NCI-H1092 treated with DMSO at 0.1 percent for 48 hours (cell line): ENCODE data around the gene SEM1.
A peak's percentile ranks its signal among the peaks of the same experiment; 100 is the strongest.
"Not testable (repeated sequence)": the region's sequence is repeated elsewhere in the genome, so short reads cannot be mapped to it uniquely, and the experiment has no call there.

Source experiments
- DNase-seq: peaks from one replicate; lab custom pipeline; 2025; lab: John Stamatoyannopoulos, UW

SEM1 gene

DNA sequence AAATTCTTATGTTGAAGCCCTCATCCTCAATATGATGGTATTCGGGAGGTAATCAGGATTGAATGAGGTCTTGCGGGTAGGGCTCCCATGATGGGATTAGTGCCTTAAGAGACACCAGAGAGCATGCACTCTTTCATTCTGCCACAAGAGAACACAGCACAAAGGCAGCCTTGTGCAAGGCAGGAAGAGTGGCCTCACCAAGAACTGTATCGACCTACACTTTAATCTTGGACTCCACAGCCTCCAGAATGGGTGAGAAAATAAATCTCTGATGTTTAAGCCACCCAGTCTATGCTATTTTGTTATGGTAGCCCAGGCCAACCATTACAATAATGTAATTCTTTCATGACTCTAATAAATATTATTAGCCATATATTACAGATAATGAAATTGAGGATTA lies 8.4 kb downstream of the SEM1 start:
- DNase-seq: no peak

GRCh38 chr7:96700516-96700915 lies 9.1 kb downstream of the SEM1 start:
- DNase-seq: no peak

DNA sequence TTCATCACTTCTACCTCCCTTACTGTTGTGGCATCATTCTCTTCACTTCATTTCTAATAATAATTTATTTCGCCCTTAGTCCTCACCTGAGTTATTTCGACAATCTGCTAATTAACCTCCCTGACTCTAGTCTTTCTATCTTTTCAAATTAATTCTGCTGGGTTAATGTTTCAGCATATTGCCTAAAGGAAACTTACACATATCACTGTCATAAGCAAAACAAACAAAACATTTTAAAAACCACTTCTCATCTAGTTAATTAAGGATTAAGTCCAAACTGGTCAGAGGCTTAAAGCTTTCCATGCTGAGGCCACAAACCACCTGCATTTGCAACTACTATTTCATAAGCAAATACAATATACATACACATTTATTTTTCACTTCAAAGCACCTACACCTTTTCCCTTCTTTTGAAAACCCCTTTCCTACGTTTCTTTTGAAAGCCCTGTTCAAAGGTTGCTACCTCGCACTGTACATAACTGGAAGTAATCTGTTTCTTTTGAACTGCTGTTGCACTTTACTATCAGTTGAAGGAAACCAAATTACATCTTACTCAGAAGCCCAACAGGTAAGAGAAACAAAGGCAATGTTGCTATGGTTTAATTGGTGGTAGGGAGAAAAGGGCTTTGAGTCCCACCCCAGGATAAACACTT lies 10.3 kb downstream of the SEM1 start:
- DNase-seq: no peak

- not testable (repeated sequence) for DNase-seq
Observed at GRCh38 chr7:96698449-96698848, 11.2 kb downstream of the SEM1 start.

- peak; percentile 12 for DNase-seq
Observed at GRCh38 chr7:96697822-96698221, 11.8 kb downstream of the SEM1 start.

DNA sequence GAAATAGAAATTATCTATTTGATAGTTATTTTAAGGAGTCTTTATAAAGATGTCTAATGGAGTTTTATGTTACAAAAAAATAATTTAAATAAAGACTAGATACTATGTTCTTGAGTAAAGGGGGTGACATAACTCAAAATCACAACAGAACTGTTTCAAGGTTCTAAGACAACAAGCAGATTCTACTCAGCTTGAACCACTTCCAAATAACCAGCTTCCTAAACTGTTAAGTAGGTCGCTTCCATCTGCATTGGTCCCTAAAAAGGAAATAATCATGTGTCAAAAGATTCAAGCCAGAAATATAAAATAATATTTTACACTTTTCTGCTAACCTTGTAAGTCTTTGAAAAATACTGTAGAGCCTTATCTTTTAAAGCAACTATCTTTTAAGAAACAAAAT lies 14.1 kb downstream of the SEM1 start:
- DNase-seq: no peak

- no peak for DNase-seq
Observed at GRCh38 chr7:96694082-96694481, 15.6 kb downstream of the SEM1 start.

DNA sequence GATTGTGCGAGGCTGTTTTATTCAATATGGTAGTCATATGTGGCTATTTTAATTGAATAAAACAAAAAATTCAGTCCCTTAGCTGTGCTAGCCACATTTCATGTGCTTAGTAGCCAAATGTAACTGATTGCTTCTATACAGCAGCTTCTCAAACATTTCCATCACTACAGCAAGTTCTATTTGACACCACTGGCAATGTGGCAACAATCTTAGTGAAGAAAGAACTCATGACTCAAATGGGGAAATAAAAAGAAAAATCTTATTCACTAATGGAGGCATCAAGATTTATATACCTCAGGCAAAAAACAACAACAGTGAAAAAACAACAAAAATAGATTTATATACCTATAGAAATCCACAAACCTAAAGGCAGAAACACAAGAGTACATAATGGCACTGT lies 17.9 kb downstream of the SEM1 start:
- no peak for DNase-seq

GRCh38 chr7:96689414-96689813 lies 20.2 kb downstream of the SEM1 start:
- no peak for DNase-seq

DNA sequence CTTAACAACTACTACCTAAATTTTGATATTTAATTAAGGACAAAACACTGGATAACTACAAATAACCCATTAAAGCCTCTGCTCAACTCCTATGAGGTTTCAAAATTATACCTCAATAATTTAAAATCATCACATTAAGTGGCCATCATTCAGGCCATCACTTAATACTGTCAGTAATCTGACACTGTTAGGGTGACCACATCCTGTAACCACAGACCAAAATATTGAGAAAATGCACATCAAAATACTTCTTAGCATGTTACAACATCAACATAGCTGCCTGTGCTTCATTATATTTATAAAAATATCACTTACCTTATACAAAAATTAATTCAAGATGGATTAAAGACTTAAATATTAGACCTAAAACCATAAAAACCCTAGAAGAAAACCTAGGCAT lies 23.3 kb downstream of the SEM1 start:
- DNase-seq: no peak

- no peak for DNase-seq
Observed at GRCh38 chr7:96685755-96686154, 23.9 kb downstream of the SEM1 start.

- DNase-seq: no peak
Observed at GRCh38 chr7:96685353-96685752, 24.3 kb downstream of the SEM1 start.

GRCh38 chr7:96679886-96680285 lies 29.8 kb downstream of the SEM1 start:
- no peak for DNase-seq

DNA sequence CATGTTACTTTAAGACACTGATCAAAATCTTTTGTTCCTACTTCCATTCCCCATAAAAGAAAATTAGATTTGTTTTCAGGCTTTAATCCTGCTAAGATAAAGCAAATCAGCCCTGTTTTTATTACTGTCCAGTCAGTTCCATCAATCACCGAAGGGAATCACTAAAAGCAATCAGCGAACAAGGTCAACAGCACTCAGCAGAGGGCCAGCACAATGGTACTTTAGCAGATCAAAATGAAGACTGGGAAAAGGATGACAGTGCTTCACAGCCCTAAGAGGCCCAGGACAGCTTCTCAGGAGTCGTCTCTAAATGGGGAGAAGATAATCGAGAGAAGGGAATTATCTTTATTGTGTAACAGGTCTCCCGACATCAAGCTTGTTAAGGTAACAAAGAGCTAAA lies 32.7 kb downstream of the SEM1 start:
- no peak for DNase-seq

- DNase-seq: peak; percentile 72
Observed at GRCh38 chr7:96675548-96675947, 34.1 kb downstream of the SEM1 start.

GRCh38 chr7:96674565-96674964 lies 35.1 kb downstream of the SEM1 start:
- DNase-seq: no peak

DNA sequence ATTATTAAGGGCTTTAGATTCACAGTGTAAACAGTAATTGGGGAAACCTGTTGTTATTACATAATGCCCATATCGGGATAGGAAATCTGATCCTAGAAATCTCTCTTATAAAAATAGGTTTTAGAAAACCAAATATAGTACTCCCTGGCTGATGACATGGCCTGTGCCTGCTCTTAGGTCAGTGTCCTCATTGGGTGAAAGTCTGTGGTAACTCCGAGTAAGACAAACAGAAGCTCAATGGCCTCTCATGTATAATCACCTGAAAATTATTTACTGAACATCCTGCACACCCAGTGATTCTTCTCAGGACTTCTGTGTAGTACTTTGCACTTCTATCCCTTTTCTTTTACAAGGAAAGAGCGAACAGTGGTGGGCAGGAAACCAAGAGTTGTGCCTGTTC lies 37.8 kb downstream of the SEM1 start:
- DNase-seq: no peak

- DNase-seq: peak; percentile 84
Observed at GRCh38 chr7:96670338-96671289, 39.0 kb downstream of the SEM1 start.

- peak; percentile 38 for DNase-seq
Observed at GRCh38 chr7:96669812-96670211, 39.8 kb downstream of the SEM1 start.

- no peak for DNase-seq
Observed at GRCh38 chr7:96667026-96667425, 42.6 kb downstream of the SEM1 start.

GRCh38 chr7:96665689-96666088 lies 44.0 kb downstream of the SEM1 start:
- no peak for DNase-seq

DNA sequence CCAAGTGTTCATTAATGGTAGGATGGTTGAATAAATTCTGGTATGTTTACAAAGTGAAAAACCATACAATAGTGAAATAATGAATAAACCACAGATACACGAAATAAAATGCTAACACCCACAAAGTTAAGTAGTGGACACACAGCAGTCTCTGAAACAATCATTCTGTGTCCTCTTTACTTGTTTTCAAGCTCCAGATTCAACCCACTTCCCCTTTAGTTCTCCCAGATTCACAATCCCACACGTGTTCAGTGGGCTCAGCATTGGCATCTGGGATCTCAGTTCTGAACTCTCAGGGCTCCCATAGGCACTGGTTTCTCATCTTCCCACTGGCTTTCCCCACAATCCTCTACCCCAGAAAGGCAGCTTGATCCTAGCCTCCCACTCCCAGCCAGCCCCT lies 44.9 kb downstream of the SEM1 start:
- DNase-seq: no peak

DNA sequence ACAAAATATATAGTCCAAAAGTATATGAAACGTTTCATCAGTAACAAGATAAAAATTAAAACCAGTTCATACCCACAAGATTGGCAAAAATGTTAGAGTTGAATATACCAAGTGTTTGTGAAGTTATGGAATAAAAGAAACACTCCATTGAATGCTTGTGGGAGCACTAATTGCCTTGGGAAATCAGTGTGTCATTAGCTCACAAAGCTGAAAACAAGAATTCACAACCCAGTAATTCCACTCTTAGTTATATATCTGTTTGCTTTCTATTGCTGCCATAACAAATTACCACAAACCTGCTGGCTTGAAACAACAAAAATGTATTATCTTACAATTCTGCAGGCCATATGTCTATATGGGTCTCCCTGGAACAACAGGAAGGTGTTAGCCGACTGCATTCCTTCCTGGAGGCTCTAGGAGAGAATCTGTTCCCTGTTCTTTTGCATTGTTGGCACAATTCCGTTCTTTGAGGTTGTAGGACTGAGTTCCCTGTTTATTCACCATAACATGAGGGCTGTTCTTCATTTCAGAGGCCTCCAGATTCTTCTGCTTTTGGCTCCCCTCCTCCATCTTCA lies 45.7 kb downstream of the SEM1 start:
- no peak for DNase-seq
